ENCODE measurements around the gene GCG. TPM values are rescaled to one million over a fixed set of nuclear protein-coding genes. Genes with fewer than 3 reads are reported as not detected.

GCG gene
- total RNA-seq, 1 experiment from 2014 or later, result not detected

DNA sequence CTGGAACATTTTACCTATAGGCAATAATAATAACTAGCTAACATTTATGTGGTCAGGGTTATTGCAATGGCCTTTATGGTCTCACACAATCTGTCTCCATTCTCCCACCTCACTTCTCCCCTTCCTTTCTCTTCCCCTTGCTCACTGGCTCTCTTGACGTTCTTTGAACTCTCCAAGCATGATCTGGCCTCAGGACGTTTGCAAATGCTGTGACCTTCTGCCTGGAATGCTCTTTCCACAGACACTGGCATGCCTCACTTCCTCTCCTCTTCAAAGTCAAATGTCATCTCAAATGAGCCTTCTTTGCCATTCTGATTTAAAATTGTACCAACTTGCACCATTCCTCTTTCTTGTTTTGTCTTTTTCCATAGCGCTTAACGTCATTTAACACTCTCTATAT is 25.3 kb upstream of the GCG start:
- ATAC-seq (no peak), DNase-seq (ENCODE audit: low read depth, low spot score) (no peak)
- RAD21 ChIA-PET (ENCODE audit: low non-redundant PET in 1 of 2, low total read pairs in 2 of 2, uncharacterized antibody in 2 of 2, unreplicated experiment in 2 of 2), result no interaction called here
- CTCF ChIA-PET, result no interaction called here
- H4K20me1 ChIP-seq (ENCODE audit: insufficient read depth), result no peaks in the 10 kb centered on the region
- H3K4me3 ChIP-seq (replicated peaks in 1 of 2; ENCODE audit: low read depth in 1 of 2, low read length in 2 of 2), result no peak overlapping the region
- H3K36me3 ChIP-seq (ENCODE audit: control insufficient read depth in 1 of 2, insufficient read depth in 2 of 2, low read length in 2 of 2), result no peaks in the 10 kb centered on the region
- no peak for TF ChIP-seq EGR1 (IDR thresholded peaks at IDR 0.05; ENCODE audit: low read depth)
- H3K27ac ChIP-seq (ENCODE audit: low read depth, low read length), result no peak overlapping the region
- intact Hi-C loops (cut with micrococcal nuclease), result no loop called here
- no TSS peak for BruUV-seq (replicated peaks)
- no peaks in the 10 kb centered on the region for H3K79me2 ChIP-seq (ENCODE audit: insufficient read depth, low read length)
- no peaks in the 10 kb centered on the region for H3K9me3 ChIP-seq (ENCODE audit: control insufficient read depth in 1 of 2, insufficient read depth in 1 of 2, low read depth in 1 of 2, low read length in 2 of 2)
- POLR2A ChIA-PET, result no interaction called here
- H3K9me2 ChIP-seq (ENCODE audit: insufficient read depth), result no peaks in the 10 kb centered on the region
- H3K9ac ChIP-seq (ENCODE audit: low read length), result no peak overlapping the region
- no peaks in the 10 kb centered on the region for H3K27me3 ChIP-seq (ENCODE audit: insufficient read depth, low read length)
- H3K4me2 ChIP-seq (ENCODE audit: low read length), result no peak overlapping the region
- no peaks in the 10 kb centered on the region for H3K4me1 ChIP-seq (ENCODE audit: control insufficient read depth in 1 of 2, insufficient read depth in 2 of 2, low read length in 2 of 2)
- no peak overlapping the region for H2AFZ ChIP-seq (ENCODE audit: low read depth, low read length, poor library complexity, severe bottlenecking)

DNA sequence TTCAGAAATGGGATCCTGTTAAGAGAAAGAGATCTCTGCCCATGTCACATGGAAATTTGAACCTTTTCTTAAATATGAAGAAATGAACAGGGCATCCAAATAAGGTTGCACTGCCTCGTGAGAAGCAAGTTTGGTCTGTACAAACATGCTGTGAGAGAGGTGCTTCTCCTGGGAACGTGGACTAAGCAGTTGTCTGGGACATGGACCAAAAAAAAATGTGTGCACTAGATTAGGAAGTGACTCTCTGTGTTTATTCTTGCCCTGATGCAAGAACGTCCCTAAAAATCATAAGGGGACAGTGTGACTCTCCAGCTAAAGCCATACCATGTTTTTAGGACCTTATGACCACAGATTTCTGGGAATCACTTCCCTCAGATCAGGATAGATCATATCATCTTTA is 23.7 kb upstream of the GCG start:
- no peak for ATAC-seq
- no peaks in the 10 kb centered on the region for H3K36me3 ChIP-seq (ENCODE audit: control insufficient read depth in 1 of 2, insufficient read depth in 2 of 2, low read length in 2 of 2)
- H3K9me2 ChIP-seq (ENCODE audit: insufficient read depth), result no peaks in the 10 kb centered on the region
- intact Hi-C loops (cut with micrococcal nuclease), result no loop called here
- no peaks in the 10 kb centered on the region for H3K79me2 ChIP-seq (ENCODE audit: insufficient read depth, low read length)
- DNase-seq (ENCODE audit: low read depth, low spot score), result no peak
- no peaks in the 10 kb centered on the region for H3K27me3 ChIP-seq (ENCODE audit: insufficient read depth, low read length)
- no peaks in the 10 kb centered on the region for H3K9me3 ChIP-seq (ENCODE audit: control insufficient read depth in 1 of 2, insufficient read depth in 1 of 2, low read depth in 1 of 2, low read length in 2 of 2)
- no peak overlapping the region for H3K27ac ChIP-seq (ENCODE audit: low read depth, low read length)
- H3K4me3 ChIP-seq (replicated peaks in 1 of 2; ENCODE audit: low read depth in 1 of 2, low read length in 2 of 2), result no peak overlapping the region
- CTCF ChIA-PET, result interaction anchor here (1.3 kb wide), 1 partner anchor 22 kb away, joined by 5 read pairs; no protein-coding TSS in a partner anchor
- H2AFZ ChIP-seq (ENCODE audit: low read depth, low read length, poor library complexity, severe bottlenecking), result no peak overlapping the region
- RAD21 ChIA-PET (ENCODE audit: low non-redundant PET in 1 of 2, low total read pairs in 2 of 2, uncharacterized antibody in 2 of 2, unreplicated experiment in 2 of 2), result no interaction called here
- POLR2A ChIA-PET, result no interaction called here
- no peak overlapping the region for H3K9ac ChIP-seq (ENCODE audit: low read length)
- TF ChIP-seq EGR1 (IDR thresholded peaks at IDR 0.05; ENCODE audit: low read depth), result no peak
- TF ChIP-seq, protein P1, sequence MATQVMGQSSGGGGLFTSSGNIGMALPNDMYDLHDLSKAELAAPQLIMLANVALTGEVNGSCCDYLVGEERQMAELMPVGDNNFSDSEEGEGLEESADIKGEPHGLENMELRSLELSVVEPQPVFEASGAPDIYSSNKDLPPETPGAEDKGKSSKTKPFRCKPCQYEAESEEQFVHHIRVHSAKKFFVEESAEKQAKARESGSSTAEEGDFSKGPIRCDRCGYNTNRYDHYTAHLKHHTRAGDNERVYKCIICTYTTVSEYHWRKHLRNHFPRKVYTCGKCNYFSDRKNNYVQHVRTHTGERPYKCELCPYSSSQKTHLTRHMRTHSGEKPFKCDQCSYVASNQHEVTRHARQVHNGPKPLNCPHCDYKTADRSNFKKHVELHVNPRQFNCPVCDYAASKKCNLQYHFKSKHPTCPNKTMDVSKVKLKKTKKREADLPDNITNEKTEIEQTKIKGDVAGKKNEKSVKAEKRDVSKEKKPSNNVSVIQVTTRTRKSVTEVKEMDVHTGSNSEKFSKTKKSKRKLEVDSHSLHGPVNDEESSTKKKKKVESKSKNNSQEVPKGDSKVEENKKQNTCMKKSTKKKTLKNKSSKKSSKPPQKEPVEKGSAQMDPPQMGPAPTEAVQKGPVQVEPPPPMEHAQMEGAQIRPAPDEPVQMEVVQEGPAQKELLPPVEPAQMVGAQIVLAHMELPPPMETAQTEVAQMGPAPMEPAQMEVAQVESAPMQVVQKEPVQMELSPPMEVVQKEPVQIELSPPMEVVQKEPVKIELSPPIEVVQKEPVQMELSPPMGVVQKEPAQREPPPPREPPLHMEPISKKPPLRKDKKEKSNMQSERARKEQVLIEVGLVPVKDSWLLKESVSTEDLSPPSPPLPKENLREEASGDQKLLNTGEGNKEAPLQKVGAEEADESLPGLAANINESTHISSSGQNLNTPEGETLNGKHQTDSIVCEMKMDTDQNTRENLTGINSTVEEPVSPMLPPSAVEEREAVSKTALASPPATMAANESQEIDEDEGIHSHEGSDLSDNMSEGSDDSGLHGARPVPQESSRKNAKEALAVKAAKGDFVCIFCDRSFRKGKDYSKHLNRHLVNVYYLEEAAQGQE (IDR thresholded peaks at IDR 0.05; ENCODE audit: low read depth), result no peak
- TF ChIP-seq EZH2 (IDR thresholded peaks at IDR 0.05), result no peak
- TF ChIP-seq, protein P2, sequence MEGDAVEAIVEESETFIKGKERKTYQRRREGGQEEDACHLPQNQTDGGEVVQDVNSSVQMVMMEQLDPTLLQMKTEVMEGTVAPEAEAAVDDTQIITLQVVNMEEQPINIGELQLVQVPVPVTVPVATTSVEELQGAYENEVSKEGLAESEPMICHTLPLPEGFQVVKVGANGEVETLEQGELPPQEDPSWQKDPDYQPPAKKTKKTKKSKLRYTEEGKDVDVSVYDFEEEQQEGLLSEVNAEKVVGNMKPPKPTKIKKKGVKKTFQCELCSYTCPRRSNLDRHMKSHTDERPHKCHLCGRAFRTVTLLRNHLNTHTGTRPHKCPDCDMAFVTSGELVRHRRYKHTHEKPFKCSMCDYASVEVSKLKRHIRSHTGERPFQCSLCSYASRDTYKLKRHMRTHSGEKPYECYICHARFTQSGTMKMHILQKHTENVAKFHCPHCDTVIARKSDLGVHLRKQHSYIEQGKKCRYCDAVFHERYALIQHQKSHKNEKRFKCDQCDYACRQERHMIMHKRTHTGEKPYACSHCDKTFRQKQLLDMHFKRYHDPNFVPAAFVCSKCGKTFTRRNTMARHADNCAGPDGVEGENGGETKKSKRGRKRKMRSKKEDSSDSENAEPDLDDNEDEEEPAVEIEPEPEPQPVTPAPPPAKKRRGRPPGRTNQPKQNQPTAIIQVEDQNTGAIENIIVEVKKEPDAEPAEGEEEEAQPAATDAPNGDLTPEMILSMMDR (IDR thresholded peaks at IDR 0.05 in 2 of 3, conservative IDR thresholded peaks at IDR 0.05 in 1 of 3; ENCODE audit: borderline replicate concordance in 1 of 3, insufficient read depth in 1 of 3, low read depth in 2 of 3, low read length in 2 of 3), result no peak
- no peak for TF ChIP-seq TCF7L2 (IDR thresholded peaks at IDR 0.05; ENCODE audit: borderline replicate concordance, extremely low read depth, insufficient read depth, insufficient read length)
- TF ChIP-seq CBX3 (IDR thresholded peaks at IDR 0.05; ENCODE audit: low read depth), result no peak
- TF ChIP-seq YY1 (IDR thresholded peaks at IDR 0.05; ENCODE audit: extremely low read depth, insufficient replicate concordance, low read depth, low read length), result no peak
- TF ChIP-seq ZNF274 (IDR thresholded peaks at IDR 0.05; ENCODE audit: low read depth, low read length), result no peak
- no peak for TF ChIP-seq SIN3A (IDR thresholded peaks at IDR 0.05; ENCODE audit: low read depth)
- TF ChIP-seq, protein P3, sequence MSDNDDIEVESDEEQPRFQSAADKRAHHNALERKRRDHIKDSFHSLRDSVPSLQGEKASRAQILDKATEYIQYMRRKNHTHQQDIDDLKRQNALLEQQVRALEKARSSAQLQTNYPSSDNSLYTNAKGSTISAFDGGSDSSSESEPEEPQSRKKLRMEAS (IDR thresholded peaks at IDR 0.05), result no peak
- no peak for TF ChIP-seq FOSL1 (IDR thresholded peaks at IDR 0.05; ENCODE audit: low read depth)
- TF ChIP-seq, protein P4, sequence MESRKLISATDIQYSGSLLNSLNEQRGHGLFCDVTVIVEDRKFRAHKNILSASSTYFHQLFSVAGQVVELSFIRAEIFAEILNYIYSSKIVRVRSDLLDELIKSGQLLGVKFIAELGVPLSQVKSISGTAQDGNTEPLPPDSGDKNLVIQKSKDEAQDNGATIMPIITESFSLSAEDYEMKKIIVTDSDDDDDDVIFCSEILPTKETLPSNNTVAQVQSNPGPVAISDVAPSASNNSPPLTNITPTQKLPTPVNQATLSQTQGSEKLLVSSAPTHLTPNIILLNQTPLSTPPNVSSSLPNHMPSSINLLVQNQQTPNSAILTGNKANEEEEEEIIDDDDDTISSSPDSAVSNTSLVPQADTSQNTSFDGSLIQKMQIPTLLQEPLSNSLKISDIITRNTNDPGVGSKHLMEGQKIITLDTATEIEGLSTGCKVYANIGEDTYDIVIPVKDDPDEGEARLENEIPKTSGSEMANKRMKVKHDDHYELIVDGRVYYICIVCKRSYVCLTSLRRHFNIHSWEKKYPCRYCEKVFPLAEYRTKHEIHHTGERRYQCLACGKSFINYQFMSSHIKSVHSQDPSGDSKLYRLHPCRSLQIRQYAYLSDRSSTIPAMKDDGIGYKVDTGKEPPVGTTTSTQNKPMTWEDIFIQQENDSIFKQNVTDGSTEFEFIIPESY (IDR thresholded peaks at IDR 0.05; ENCODE audit: extremely low read depth, insufficient replicate concordance, low read length), result no peak
- no peak for TF ChIP-seq POLR2A (IDR thresholded peaks at IDR 0.05; ENCODE audit: borderline replicate concordance, extremely low read depth, insufficient read depth, insufficient read length)
- no TSS peak for BruUV-seq (replicated peaks)
- no peak overlapping the region for H3K4me2 ChIP-seq (ENCODE audit: low read length)
- no peaks in the 10 kb centered on the region for H4K20me1 ChIP-seq (ENCODE audit: insufficient read depth)
- H3K4me1 ChIP-seq (ENCODE audit: control insufficient read depth in 1 of 2, insufficient read depth in 2 of 2, low read length in 2 of 2), result no peaks in the 10 kb centered on the region

Measured in HCT116 (cell line).